Prostate gland (tissue), 2 donors: ENCODE results near the gene CD79B.

Experiments
- POLR2AphosphoS5 ChIP-seq: sonication (generic); formaldehyde crosslinking; IDR thresholded peaks from one replicate; pipeline ENCODE4 v1.6.1; 2017; ENCODE audit warnings: antibody characterized with exemption
- TF ChIP-seq, protein P1 (sequence below), 4 experiments: fragments of 200-600 bp in 2 of 4; fragments of 450-650 bp in 2 of 4; sonication (generic) in 2 of 4; IDR thresholded peaks; 1 replicate in 3 of 4; 2 replicates in 1 of 4; pipeline ENCODE4 v1.5.1; 2016 to 2019; ENCODE audit warnings: antibody characterized with exemption in 4 of 4, mild to moderate bottlenecking in 2 of 4, moderate library complexity in 2 of 4

DNA sequence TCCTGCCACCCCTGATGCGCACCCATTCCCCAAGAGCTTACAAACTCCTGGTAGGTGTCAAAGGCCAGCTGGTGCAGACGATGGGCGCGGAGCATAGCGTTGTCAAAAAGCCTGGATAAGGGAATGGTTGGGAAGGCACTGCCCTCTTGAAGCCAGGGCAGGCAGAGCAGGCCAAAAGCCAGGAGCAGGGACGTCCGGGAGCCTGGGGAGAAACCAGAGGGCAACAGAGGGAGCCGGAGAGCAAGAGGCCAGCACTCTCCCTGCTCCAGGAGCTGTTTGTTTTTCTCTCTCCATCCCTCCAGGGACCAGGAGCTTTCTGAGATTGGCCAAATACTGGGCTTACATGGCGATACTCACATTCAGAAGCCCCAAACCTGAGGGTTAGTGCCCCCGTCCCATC is 13.8 kb downstream of the CD79B start:
- TF ChIP-seq, protein P1, sequence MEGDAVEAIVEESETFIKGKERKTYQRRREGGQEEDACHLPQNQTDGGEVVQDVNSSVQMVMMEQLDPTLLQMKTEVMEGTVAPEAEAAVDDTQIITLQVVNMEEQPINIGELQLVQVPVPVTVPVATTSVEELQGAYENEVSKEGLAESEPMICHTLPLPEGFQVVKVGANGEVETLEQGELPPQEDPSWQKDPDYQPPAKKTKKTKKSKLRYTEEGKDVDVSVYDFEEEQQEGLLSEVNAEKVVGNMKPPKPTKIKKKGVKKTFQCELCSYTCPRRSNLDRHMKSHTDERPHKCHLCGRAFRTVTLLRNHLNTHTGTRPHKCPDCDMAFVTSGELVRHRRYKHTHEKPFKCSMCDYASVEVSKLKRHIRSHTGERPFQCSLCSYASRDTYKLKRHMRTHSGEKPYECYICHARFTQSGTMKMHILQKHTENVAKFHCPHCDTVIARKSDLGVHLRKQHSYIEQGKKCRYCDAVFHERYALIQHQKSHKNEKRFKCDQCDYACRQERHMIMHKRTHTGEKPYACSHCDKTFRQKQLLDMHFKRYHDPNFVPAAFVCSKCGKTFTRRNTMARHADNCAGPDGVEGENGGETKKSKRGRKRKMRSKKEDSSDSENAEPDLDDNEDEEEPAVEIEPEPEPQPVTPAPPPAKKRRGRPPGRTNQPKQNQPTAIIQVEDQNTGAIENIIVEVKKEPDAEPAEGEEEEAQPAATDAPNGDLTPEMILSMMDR (IDR thresholded peaks at IDR 0.05) = no peak
- no peak for TF ChIP-seq POLR2AphosphoS5
